H1 (cell line): ENCODE measurements around the gene CST7. TPM values are rescaled to one million over a fixed set of nuclear protein-coding genes. Genes with fewer than 3 reads are reported as not detected.

Experiments
- CTCF ChIA-PET: fragments of 300-600 bp; sonication (Branson Sonifier 250); formaldehyde crosslinking; loops from one replicate; lab custom pipeline; 2021; ENCODE audit not compliant: partially characterized antibody; lab: Charles Lee
- POLR2A ChIA-PET: fragments of 300-600 bp; sonication (Branson Sonifier 250); formaldehyde crosslinking; loops from one replicate; lab custom pipeline; 2021; ENCODE audit warnings: inconsistent platforms; ENCODE audit not compliant: partially characterized antibody; lab: Charles Lee
- DNase-seq, 2 experiments: peaks; one replicate each; pipeline versions ENCODE4 v3.0.0 to v3.0.0-alpha.2; 2010 to 2022; ENCODE audit warnings: low spot score in 2 of 2, low read depth in 1 of 2, mixed read lengths in 1 of 2
- FAIRE-seq: peaks from 2 replicates; lab custom pipeline; 2011; peaks lifted over from hg19 to GRCh38; lab: Jason Lieb, UNC
- H2AFZ ChIP-seq: 2 replicates; pipeline ENCODE4 v1.8.1; 2012; ENCODE audit warnings: low read length, inconsistent platforms
- H2AK5ac ChIP-seq: 2 replicates; pipeline ENCODE4 v1.6.1; 2013; ENCODE audit warnings: low read depth, low read length
- H2BK120ac ChIP-seq: replicated peaks from 2 replicates; pipeline ENCODE3; 2013; ENCODE audit warnings: low read depth, low read length, inconsistent platforms
- H2BK12ac ChIP-seq: 2 replicates; pipeline ENCODE4 v1.6.1; 2013; ENCODE audit warnings: low read depth, low read length
- H2BK15ac ChIP-seq: 2 replicates; pipeline ENCODE4 v1.6.1; 2013; ENCODE audit warnings: low read length
- H2BK20ac ChIP-seq: 2 replicates; pipeline ENCODE4 v1.6.1; 2013; ENCODE audit warnings: low read length
- H2BK5ac ChIP-seq: 2 replicates; pipeline ENCODE4 v1.6.1; 2013; ENCODE audit warnings: low read depth, low read length
- H3K14ac ChIP-seq: 2 replicates; pipeline ENCODE4 v1.6.1; 2013; ENCODE audit warnings: inconsistent platforms; ENCODE audit not compliant: insufficient read length
- H3K18ac ChIP-seq: 2 replicates; pipeline ENCODE4 v1.6.1; 2013; ENCODE audit warnings: low read length; ENCODE audit errors: extremely low read depth
- H3K23ac ChIP-seq: 2 replicates; pipeline ENCODE4 v1.6.1; 2013; ENCODE audit warnings: inconsistent platforms; ENCODE audit not compliant: insufficient read length
- H3K23me2 ChIP-seq: 2 replicates; pipeline ENCODE4 v1.6.1; 2013; ENCODE audit warnings: low read depth, low read length
- H3K27ac ChIP-seq: 2 replicates; pipeline ENCODE4 v1.6.1; 2011; ENCODE audit warnings: low read depth, low read length, inconsistent platforms
- H3K27me3 ChIP-seq, 4 experiments: replicated peaks in 1 of 4; 1 replicate in 1 of 4; 2 replicates in 3 of 4; pipeline versions ENCODE4 v1.6.1 to v1.8.1; 2011 to 2013; ENCODE audit warnings: low read length in 3 of 4, mild to moderate bottlenecking in 3 of 4, inconsistent platforms in 2 of 4, mixed read lengths in 2 of 4, moderate library complexity in 1 of 4; ENCODE audit not compliant: control insufficient read depth in 3 of 4, insufficient read depth in 3 of 4; ENCODE audit errors: extremely low read depth in 1 of 4
- H3K36me3 ChIP-seq, 4 experiments: 2 replicates each; pipeline versions ENCODE4 v1.6.1 to v1.8.1; 2011 to 2013; ENCODE audit warnings: mild to moderate bottlenecking in 4 of 4, low read length in 3 of 4, moderate library complexity in 2 of 4, control low read depth in 1 of 4, inconsistent platforms in 1 of 4; ENCODE audit not compliant: insufficient read depth in 4 of 4, control insufficient read depth in 2 of 4
- H3K4ac ChIP-seq: replicated peaks from 2 replicates; pipeline ENCODE3; 2013; ENCODE audit warnings: low read length, low read depth, mixed read lengths, inconsistent platforms; ENCODE audit not compliant: insufficient read length
- H3K4me1 ChIP-seq, 4 experiments: replicated peaks in 1 of 4; 1 replicate in 1 of 4; 2 replicates in 3 of 4; pipeline versions ENCODE4 v1.6.1 to v1.8.1; 2011 to 2013; ENCODE audit warnings: low read length in 3 of 4, inconsistent platforms in 2 of 4, mixed read lengths in 1 of 4; ENCODE audit not compliant: insufficient read depth in 4 of 4, control insufficient read depth in 3 of 4
- H3K4me2 ChIP-seq, 2 experiments: 2 replicates each; pipeline versions ENCODE4 v1.6.1 to v1.8.1; 2011 to 2013; ENCODE audit warnings: low read depth in 2 of 2, low read length in 2 of 2, control low read depth in 1 of 2, inconsistent platforms in 1 of 2, mild to moderate bottlenecking in 1 of 2; ENCODE audit not compliant: insufficient read depth in 1 of 2
- H3K4me3 ChIP-seq, 4 experiments: fragments of 200-600, 300-600 bp in 1 of 4; sonication (generic), shearing (Covaris generic), sonication (Bioruptor Twin) in 1 of 4; 2 replicates each; pipeline versions ENCODE4 v1.5.1 to v1.8.1; 2011 to 2016; ENCODE audit warnings: low read length in 4 of 4, low read depth in 3 of 4, control low read depth in 2 of 4, inconsistent platforms in 2 of 4, mild to moderate bottlenecking in 2 of 4, mixed read lengths in 1 of 4, moderate library complexity in 1 of 4; ENCODE audit not compliant: insufficient read depth in 2 of 4; ENCODE audit errors: extremely low read depth in 1 of 4
- H3K56ac ChIP-seq: replicated peaks from 2 replicates; pipeline ENCODE3; 2013; ENCODE audit warnings: low read depth, mild to moderate bottlenecking, mixed read lengths, low read length, inconsistent platforms; ENCODE audit not compliant: insufficient read length
- H3K79me1 ChIP-seq: 2 replicates; pipeline ENCODE4 v1.6.1; 2013; ENCODE audit warnings: low read depth, low read length, control low read depth
- H3K79me2 ChIP-seq, 2 experiments: 2 replicates each; pipeline versions ENCODE4 v1.6.1 to v1.8.1; 2012 to 2013; ENCODE audit warnings: low read length in 2 of 2, mild to moderate bottlenecking in 2 of 2, inconsistent platforms in 1 of 2; ENCODE audit not compliant: insufficient read depth in 2 of 2, control insufficient read depth in 1 of 2
- H3K9ac ChIP-seq, 4 experiments: replicated peaks in 1 of 4; 1 replicate in 1 of 4; 2 replicates in 3 of 4; pipeline versions ENCODE4 v1.6.1 to v1.8.1; 2011 to 2013; ENCODE audit warnings: low read depth in 3 of 4, low read length in 3 of 4, control low read depth in 2 of 4, mild to moderate bottlenecking in 2 of 4, moderate library complexity in 2 of 4, inconsistent platforms in 1 of 4; ENCODE audit errors: extremely low read depth in 1 of 4
- H3K9me3 ChIP-seq, 2 experiments: 2 replicates each; pipeline versions ENCODE4 v1.6.1 to v1.8.1; 2012 to 2013; ENCODE audit warnings: mild to moderate bottlenecking in 2 of 2, moderate library complexity in 2 of 2, control low read depth in 1 of 2, inconsistent platforms in 1 of 2, low read depth in 1 of 2, low read length in 1 of 2, mixed read lengths in 1 of 2; ENCODE audit not compliant: insufficient read depth in 2 of 2
- H4K20me1 ChIP-seq, 2 experiments: replicated peaks in 1 of 2; 2 replicates each; pipeline versions ENCODE3 to v1.8.1; 2011 to 2013; ENCODE audit warnings: inconsistent platforms in 2 of 2, low read length in 2 of 2, mild to moderate bottlenecking in 1 of 2; ENCODE audit not compliant: insufficient read depth in 2 of 2, control insufficient read depth in 1 of 2
- H4K5ac ChIP-seq: 2 replicates; pipeline ENCODE4 v1.6.1; 2013; ENCODE audit warnings: low read length, low read depth, mixed read lengths, inconsistent platforms; ENCODE audit not compliant: insufficient read length
- H4K8ac ChIP-seq: 2 replicates; pipeline ENCODE4 v1.8.0; 2013; ENCODE audit warnings: mild to moderate bottlenecking, moderate library complexity, low read length, inconsistent platforms; ENCODE audit not compliant: insufficient read depth; ENCODE audit errors: extremely low read depth
- H4K91ac ChIP-seq: replicated peaks from 2 replicates; pipeline ENCODE3; 2013; ENCODE audit warnings: low read length, mixed read lengths, inconsistent platforms; ENCODE audit not compliant: insufficient read length
- CEBPB ChIP-seq: IDR thresholded peaks from 2 replicates; pipeline ENCODE4 v1.6.1; 2012; ENCODE audit warnings: low read depth, low read length
- CHD1 ChIP-seq: IDR thresholded peaks from 2 replicates; pipeline ENCODE4 v1.6.1; 2012; ENCODE audit warnings: low read depth, low read length, improper control_type of control experiment
- CHD2 ChIP-seq: IDR thresholded peaks from 2 replicates; pipeline ENCODE4 v1.6.1; 2012; ENCODE audit warnings: low read length, improper control_type of control experiment
- CTBP2 ChIP-seq: IDR thresholded peaks from 2 replicates; pipeline ENCODE4 v1.7.0; 2011; ENCODE audit warnings: borderline replicate concordance, mild to moderate bottlenecking, moderate library complexity, mixed read lengths, low read length; ENCODE audit not compliant: insufficient read depth, insufficient read length
- EZH2 ChIP-seq: fragments of 200-600 bp; sonication (generic); IDR thresholded peaks from 2 replicates; pipeline ENCODE4 v1.7.1; 2012; ENCODE audit warnings: low read depth, mild to moderate bottlenecking, moderate library complexity, low read length, inconsistent platforms; ENCODE audit not compliant: severe bottlenecking
- FOSL1 ChIP-seq: IDR thresholded peaks from 2 replicates; pipeline ENCODE4 v1.6.1; 2011; ENCODE audit warnings: mild to moderate bottlenecking, low read depth, low read length, moderate library complexity; ENCODE audit not compliant: insufficient read depth
- JUND ChIP-seq: IDR thresholded peaks from 2 replicates; pipeline ENCODE4 v1.6.1; 2011; ENCODE audit warnings: mild to moderate bottlenecking, improper control_type of control experiment, low read length
- KDM1A ChIP-seq: fragments of 200-600, 300-600 bp; sonication (generic); IDR thresholded peaks from 2 replicates; pipeline ENCODE4 v1.7.1; 2016; ENCODE audit warnings: mild to moderate bottlenecking, low read length, borderline replicate concordance
- POLR2AphosphoS5 ChIP-seq: IDR thresholded peaks from 2 replicates; pipeline ENCODE4 v1.6.1; 2011; ENCODE audit warnings: low read depth, low read length
- SP1 ChIP-seq: IDR thresholded peaks from 2 replicates; pipeline ENCODE4 v1.6.1; 2011; ENCODE audit warnings: low read depth, low read length
- SP2 ChIP-seq: IDR thresholded peaks from 2 replicates; pipeline ENCODE4 v1.6.1; 2012; ENCODE audit warnings: mild to moderate bottlenecking, low read length, inconsistent platforms
- SRF ChIP-seq: IDR thresholded peaks from 2 replicates; pipeline ENCODE4 v1.6.1; 2011; ENCODE audit warnings: mild to moderate bottlenecking, low read depth, low read length, moderate library complexity
- TCF12 ChIP-seq: IDR thresholded peaks from 2 replicates; pipeline ENCODE4 v1.6.1; 2011; ENCODE audit warnings: low read depth, mild to moderate bottlenecking, low read length
- USF2 ChIP-seq: IDR thresholded peaks from 2 replicates; pipeline ENCODE4 v1.6.1; 2011; ENCODE audit warnings: low read length, improper control_type of control experiment
- ZNF274 ChIP-seq: IDR thresholded peaks from 2 replicates; pipeline ENCODE4 v1.7.0; 2012; ENCODE audit warnings: low read length, borderline replicate concordance; ENCODE audit errors: extremely low read depth
- WGBS, 2 experiments: shearing (Covaris generic) in 1 of 2; methylation state at CpG; one replicate each; pipeline versions ENCODE4 v1.1.6 to v1.1.7; 2013 to 2015; ENCODE audit warnings: low lambda C conversion rate in 2 of 2, mixed read lengths in 2 of 2, inconsistent platforms in 1 of 2, low coverage in 1 of 2, missing lambda C conversion rate in 1 of 2; ENCODE audit not compliant: insufficient replicate concordance in 2 of 2, insufficient coverage in 1 of 2, insufficient read length in 1 of 2; ENCODE audit errors: extremely low coverage in 1 of 2, missing lambda C conversion rate in 1 of 2; 5-methylcytosine and 5-hydroxymethylcytosine counted together
- polyA plus RNA-seq, 7 experiments: library from polyadenylated mRNA; depleted of rRNA in 3 of 7; stranded (reverse) in 5 of 7; unstranded in 2 of 7; fragments of >200 nt in 5 of 7; fragments of 200-250 nt in 2 of 7; gene quantifications; 1 replicate in 5 of 7; 2 replicates in 1 of 7; 4 replicates in 1 of 7; pipeline versions ENCODE4 v1.2.1 to v1.2.3, GENCODE V29; 2011 to 2013; ENCODE audit warnings: missing spikeins in 2 of 7, mixed read lengths in 2 of 7
- total RNA-seq: library from RNA; stranded (reverse); fragmentation: NEBNext Ultra II Directional; extraction: Animal tissue kit (Norgen Biotek cat#: 25700); gene quantifications from 2 replicates; pipeline ENCODE4 v1.2.1, GENCODE V29; 2021

The CST7 gene
- total and polyA plus RNA-seq, 2 of the 8 experiments (the other 6 are each of a cell fraction or from before 2014, with no cell fraction given): not detected

- Histone ChIP-seq H3K9ac (no peak overlapping the region), H2AFZ (no peak overlapping the region), H3K4me2 (no peak overlapping the region), H2BK12ac (no peak overlapping the region), H3K4me3 (no peak overlapping the region), H2BK20ac (no peak overlapping the region), H3K56ac (no peak overlapping the region), H4K91ac (no peak overlapping the region), H4K8ac (no peak overlapping the region), H3K27ac (no peak overlapping the region), H3K14ac (no peak overlapping the region), H3K36me3 (no peaks in the 10 kb centered on the region), H3K23ac (no peak overlapping the region), H3K4me1 (no peaks in the 10 kb centered on the region), H3K9me3 (no peaks in the 10 kb centered on the region), H4K20me1 (no peaks in the 10 kb centered on the region), H3K4ac (no peak overlapping the region), H3K79me1 (no peaks in the 10 kb centered on the region), H2BK15ac (no peak overlapping the region), H4K5ac (no peak overlapping the region), H3K79me2 (no peaks in the 10 kb centered on the region), H2AK5ac (no peak overlapping the region), H2BK120ac (no peak overlapping the region), H3K23me2 (no peaks in the 10 kb centered on the region), H3K27me3 (peaks cover 0 to 2% (median 0%) of the 10 kb centered on the region in 4 experiments; a peak in 2 of 7 replicates), H3K18ac (no peak overlapping the region), H2BK5ac (no peak overlapping the region)
- CTCF ChIA-PET: interaction anchor here (0.9 to 2.6 kb wide), 5 partner anchors 10 to 179 kb away, joined by 3 to 15 read pairs (median 4); no protein-coding TSS in a partner anchor
- DNase-seq (no peak), FAIRE-seq (no peak)
- WGBS, 2 experiments: 83% methylated on average over 4 of the region's 4 CpGs; no CpG with 5 or more reads in 1 of the 2 experiments
- POLR2A ChIA-PET: no interaction called here
- no peak for TF ChIP-seq CTBP2
- no peak for TF ChIP-seq EZH2
- TF ChIP-seq CHD2: no peak
- TF ChIP-seq SP2: no peak
- no peak for TF ChIP-seq KDM1A
- no peak for TF ChIP-seq CHD1
- no peak for TF ChIP-seq SRF
- no peak for TF ChIP-seq FOSL1
- no peak for TF ChIP-seq POLR2AphosphoS5
- no peak for TF ChIP-seq JUND
- no peak for TF ChIP-seq SP1
- no peak for TF ChIP-seq ZNF274
- TF ChIP-seq USF2: no peak
- no peak for TF ChIP-seq CEBPB
- no peak for TF ChIP-seq TCF12
These were observed 50.5 kb downstream of the CST7 start for GRCh38 chr20:24999568-24999967.
